Suprapubic skin (tissue), 3 donors: ENCODE measurements around the gene PACRG.

Source experiments
- CTCF ChIP-seq, 2 donors: fragments of 200-600 bp in 1 of 2; fragments of 450-650 bp in 1 of 2; sonication (generic) in 1 of 2; IDR thresholded peaks; one replicate each; pipeline ENCODE4 v1.5.1; 2016 to 2019; ENCODE audit warnings: antibody characterized with exemption in 2 of 2, mild to moderate bottlenecking in 1 of 2, moderate library complexity in 1 of 2
- POLR2AphosphoS5 ChIP-seq, 3 donors: sonication (generic); formaldehyde crosslinking; IDR thresholded peaks; one replicate each; pipeline ENCODE4 v1.6.1; 2017; ENCODE audit warnings: antibody characterized with exemption in 3 of 3

- no peak for TF ChIP-seq CTCF (IDR thresholded peaks at IDR 0.05)
- TF ChIP-seq POLR2AphosphoS5 (IDR thresholded peaks at IDR 0.05), result no peak
Observed at GRCh38 chr6:163331245-163331644, 603.5 kb downstream of the PACRG start.
